Measurements from ENCODE around the gene PPIA.
"Not testable (repeated sequence)": the region's sequence is repeated elsewhere in the genome, so short reads cannot be mapped to it uniquely, and the experiment has no call there.

The PPIA gene

DNA sequence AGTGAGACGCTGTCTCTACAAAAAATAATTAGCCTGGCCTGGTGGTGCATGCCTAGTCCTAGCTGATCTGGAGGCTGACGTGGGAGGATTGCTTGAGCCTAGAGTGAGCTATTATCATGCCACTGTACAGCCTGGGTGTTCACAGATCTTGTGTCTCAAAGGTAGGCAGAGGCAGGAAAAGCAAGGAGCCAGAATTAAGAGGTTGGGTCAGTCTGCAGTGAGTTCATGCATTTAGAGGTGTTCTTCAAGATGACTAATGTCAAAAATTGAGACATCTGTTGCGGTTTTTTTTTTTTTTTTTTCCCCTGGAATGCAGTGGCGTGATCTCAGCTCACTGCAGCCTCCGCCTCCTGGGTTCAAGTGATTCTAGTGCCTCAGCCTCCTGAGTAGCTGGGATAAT, 5.4 kb downstream of the PPIA start:
- Histone ChIP-seq H3K9ac (ENCODE audit: low read depth, low read length) (no peak overlapping the region), H3K4me3 (ENCODE audit: low read depth in 1 of 2, low read length in 2 of 2) (no peak overlapping the region), H3K27ac (ENCODE audit: low read length) (no peak overlapping the region), H3K36me3 (ENCODE audit: insufficient read depth, low read length) (peaks cover 68% of the 10 kb centered on the region), H3K4me2 (ENCODE audit: insufficient read depth, low read length) (no peak overlapping the region), H3K4me1 (ENCODE audit: insufficient read depth, low read length) (peaks cover 27% of the 10 kb centered on the region), H4K20me1 (ENCODE audit: insufficient read depth, low read length) (peaks cover 58% of the 10 kb centered on the region), H3K79me2 (ENCODE audit: insufficient read depth, low read length) (peaks cover 46% of the 10 kb centered on the region), H3K9me3 (ENCODE audit: insufficient read depth, low read length, severe bottlenecking) (no peaks in the 10 kb centered on the region), H2AFZ (ENCODE audit: low read depth, low read length) (no peak overlapping the region), H3K27me3 (ENCODE audit: insufficient read depth, low read length, poor library complexity) (no peaks in the 10 kb centered on the region)
- ATAC-seq (ENCODE audit: insufficient read depth, low read depth) (no peak), DNase-seq (no peak)
- TF ChIP-seq, protein P1, sequence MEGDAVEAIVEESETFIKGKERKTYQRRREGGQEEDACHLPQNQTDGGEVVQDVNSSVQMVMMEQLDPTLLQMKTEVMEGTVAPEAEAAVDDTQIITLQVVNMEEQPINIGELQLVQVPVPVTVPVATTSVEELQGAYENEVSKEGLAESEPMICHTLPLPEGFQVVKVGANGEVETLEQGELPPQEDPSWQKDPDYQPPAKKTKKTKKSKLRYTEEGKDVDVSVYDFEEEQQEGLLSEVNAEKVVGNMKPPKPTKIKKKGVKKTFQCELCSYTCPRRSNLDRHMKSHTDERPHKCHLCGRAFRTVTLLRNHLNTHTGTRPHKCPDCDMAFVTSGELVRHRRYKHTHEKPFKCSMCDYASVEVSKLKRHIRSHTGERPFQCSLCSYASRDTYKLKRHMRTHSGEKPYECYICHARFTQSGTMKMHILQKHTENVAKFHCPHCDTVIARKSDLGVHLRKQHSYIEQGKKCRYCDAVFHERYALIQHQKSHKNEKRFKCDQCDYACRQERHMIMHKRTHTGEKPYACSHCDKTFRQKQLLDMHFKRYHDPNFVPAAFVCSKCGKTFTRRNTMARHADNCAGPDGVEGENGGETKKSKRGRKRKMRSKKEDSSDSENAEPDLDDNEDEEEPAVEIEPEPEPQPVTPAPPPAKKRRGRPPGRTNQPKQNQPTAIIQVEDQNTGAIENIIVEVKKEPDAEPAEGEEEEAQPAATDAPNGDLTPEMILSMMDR (IDR thresholded peaks at IDR 0.05; ENCODE audit: borderline replicate concordance, extremely low read depth, low read length, poor library complexity, severe bottlenecking): no peak
- no peak for TF ChIP-seq EZH2 (IDR thresholded peaks at IDR 0.05; ENCODE audit: borderline replicate concordance, low read depth, low read length, severe bottlenecking)

DNA sequence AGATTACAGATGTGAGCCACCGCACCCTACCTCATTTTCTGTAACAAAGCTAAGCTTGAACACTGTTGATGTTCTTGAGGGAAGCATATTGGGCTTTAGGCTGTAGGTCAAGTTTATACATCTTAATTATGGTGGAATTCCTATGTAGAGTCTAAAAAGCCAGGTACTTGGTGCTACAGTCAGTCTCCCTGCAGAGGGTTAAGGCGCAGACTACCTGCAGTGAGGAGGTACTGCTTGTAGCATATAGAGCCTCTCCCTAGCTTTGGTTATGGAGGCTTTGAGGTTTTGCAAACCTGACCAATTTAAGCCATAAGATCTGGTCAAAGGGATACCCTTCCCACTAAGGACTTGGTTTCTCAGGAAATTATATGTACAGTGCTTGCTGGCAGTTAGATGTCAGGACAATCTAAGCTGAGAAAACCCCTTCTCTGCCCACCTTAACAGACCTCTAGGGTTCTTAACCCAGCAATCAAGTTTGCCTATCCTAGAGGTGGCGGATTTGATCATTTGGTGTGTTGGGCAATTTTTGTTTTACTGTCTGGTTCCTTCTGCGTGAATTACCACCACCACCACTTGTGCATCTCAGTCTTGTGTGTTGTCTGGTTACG, 6.0 kb downstream of the PPIA start:
- no peak overlapping the region for H3K4me2 ChIP-seq (ENCODE audit: insufficient read depth, low read length)
- no peak overlapping the region for H3K27ac ChIP-seq (ENCODE audit: low read length)
- no peak overlapping the region for H3K4me3 ChIP-seq (ENCODE audit: low read depth in 1 of 2, low read length in 2 of 2)
- no peak overlapping the region for H3K9ac ChIP-seq (ENCODE audit: low read depth, low read length)
- peaks cover 27% of the 10 kb centered on the region for H3K4me1 ChIP-seq (ENCODE audit: insufficient read depth, low read length)
- ATAC-seq (ENCODE audit: insufficient read depth, low read depth): peak; percentile 23; the same call in 2 of the 3 replicates
- TF ChIP-seq, protein P1 (IDR thresholded peaks at IDR 0.05; ENCODE audit: borderline replicate concordance, extremely low read depth, low read length, poor library complexity, severe bottlenecking): no peak
- TF ChIP-seq EZH2 (IDR thresholded peaks at IDR 0.05; ENCODE audit: borderline replicate concordance, low read depth, low read length, severe bottlenecking): no peak
- H3K36me3 ChIP-seq (ENCODE audit: insufficient read depth, low read length): peaks cover 62% of the 10 kb centered on the region
- no peaks in the 10 kb centered on the region for H3K9me3 ChIP-seq (ENCODE audit: insufficient read depth, low read length, severe bottlenecking)
- peaks cover 40% of the 10 kb centered on the region for H3K79me2 ChIP-seq (ENCODE audit: insufficient read depth, low read length)
- peaks cover 56% of the 10 kb centered on the region for H4K20me1 ChIP-seq (ENCODE audit: insufficient read depth, low read length)
- DNase-seq: no peak
- H2AFZ ChIP-seq (ENCODE audit: low read depth, low read length): no peak overlapping the region
- H3K27me3 ChIP-seq (ENCODE audit: insufficient read depth, low read length, poor library complexity): no peaks in the 10 kb centered on the region

DNA sequence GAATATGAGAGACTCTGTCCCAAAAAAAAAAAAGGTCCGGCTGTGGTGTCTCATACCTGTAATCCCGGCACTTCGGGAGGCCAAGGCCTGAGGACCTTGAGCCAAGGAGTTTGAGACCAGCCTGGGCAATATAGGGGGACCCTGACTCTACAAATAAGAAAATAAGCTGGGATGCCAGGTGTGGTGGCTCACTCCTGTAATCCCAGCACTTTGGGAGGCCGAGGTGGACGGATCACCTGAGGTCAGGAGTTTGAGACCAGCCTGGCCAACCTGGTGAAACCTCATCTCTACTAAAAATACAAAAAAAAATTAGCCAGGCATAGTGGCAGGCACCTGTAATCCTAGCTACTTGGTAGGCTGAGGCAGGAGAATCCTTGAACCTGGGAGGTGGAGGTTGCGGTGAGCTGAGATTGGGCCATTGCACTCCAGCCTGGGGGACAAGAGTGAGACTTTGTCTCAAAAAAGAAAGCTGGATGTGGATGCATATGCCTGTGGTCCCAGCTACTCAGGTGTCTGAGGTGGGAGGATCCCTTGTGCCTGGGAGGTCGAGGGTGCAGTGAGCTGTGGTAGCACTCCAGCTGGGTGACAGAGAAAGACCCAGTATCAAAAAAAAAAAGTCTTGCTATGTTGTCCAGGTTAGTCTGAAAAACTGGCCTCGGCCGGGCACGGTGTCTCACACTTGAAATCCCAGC, 7.5 kb downstream of the PPIA start:
- ATAC-seq (ENCODE audit: insufficient read depth, low read depth): peak; percentile 42
- not testable (repeated sequence) for H3K27me3 ChIP-seq (ENCODE audit: insufficient read depth, low read length, poor library complexity); H3K9ac ChIP-seq (ENCODE audit: low read depth, low read length); H3K4me2 ChIP-seq (ENCODE audit: insufficient read depth, low read length); H3K4me3 ChIP-seq (ENCODE audit: low read depth in 1 of 2, low read length in 2 of 2); H3K9me3 ChIP-seq (ENCODE audit: insufficient read depth, low read length, severe bottlenecking); H3K27ac ChIP-seq (ENCODE audit: low read length); H2AFZ ChIP-seq (ENCODE audit: low read depth, low read length)
- Histone ChIP-seq H3K36me3 (ENCODE audit: insufficient read depth, low read length) (peaks cover 48% of the 10 kb centered on the region), H3K79me2 (ENCODE audit: insufficient read depth, low read length) (peaks cover 25% of the 10 kb centered on the region), H4K20me1 (ENCODE audit: insufficient read depth, low read length) (peaks cover 41% of the 10 kb centered on the region), H3K4me1 (ENCODE audit: insufficient read depth, low read length) (peaks cover 12% of the 10 kb centered on the region; the same call in 1 of the 2 replicates)
- DNase-seq: peak; percentile 39

DNA sequence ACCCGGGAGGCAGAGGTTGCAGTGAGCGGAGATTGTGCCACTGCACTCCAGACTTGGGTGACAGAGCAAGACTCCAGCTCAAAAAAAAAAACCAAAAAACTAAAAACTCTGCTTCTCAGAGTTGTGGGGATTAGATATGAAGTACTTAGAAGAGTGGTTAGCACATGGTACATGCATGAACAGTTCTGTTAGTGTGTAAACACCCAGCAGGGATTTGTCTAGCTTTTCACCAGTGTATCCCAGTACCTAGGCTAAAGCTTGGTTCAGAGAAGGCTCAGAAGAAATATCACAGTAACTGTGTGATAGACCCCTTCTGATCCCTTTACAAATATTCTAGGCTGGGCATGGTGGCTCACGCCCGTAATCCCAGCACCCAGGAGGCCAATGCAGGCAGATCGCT, 9.5 kb downstream of the PPIA start:
- Histone ChIP-seq H3K4me3 (ENCODE audit: low read depth in 1 of 2, low read length in 2 of 2) (no peak overlapping the region), H3K27ac (ENCODE audit: low read length) (no peak overlapping the region), H2AFZ (ENCODE audit: low read depth, low read length) (no peak overlapping the region), H3K27me3 (ENCODE audit: insufficient read depth, low read length, poor library complexity) (no peaks in the 10 kb centered on the region), H3K4me1 (ENCODE audit: insufficient read depth, low read length) (no peaks in the 10 kb centered on the region), H3K9ac (ENCODE audit: low read depth, low read length) (no peak overlapping the region), H3K4me2 (ENCODE audit: insufficient read depth, low read length) (no peak overlapping the region), H3K9me3 (ENCODE audit: insufficient read depth, low read length, severe bottlenecking) (no peaks in the 10 kb centered on the region), H3K36me3 (ENCODE audit: insufficient read depth, low read length) (peaks cover 28% of the 10 kb centered on the region), H4K20me1 (ENCODE audit: insufficient read depth, low read length) (peaks cover 23% of the 10 kb centered on the region), H3K79me2 (ENCODE audit: insufficient read depth, low read length) (peaks cover 8% of the 10 kb centered on the region; the same call in 1 of the 2 replicates)
- TF ChIP-seq, protein P1 (IDR thresholded peaks at IDR 0.05; ENCODE audit: borderline replicate concordance, extremely low read depth, low read length, poor library complexity, severe bottlenecking): no peak
- no peak for TF ChIP-seq EZH2 (IDR thresholded peaks at IDR 0.05; ENCODE audit: borderline replicate concordance, low read depth, low read length, severe bottlenecking)
- ATAC-seq (ENCODE audit: insufficient read depth, low read depth) (no peak), DNase-seq (no peak)
